Gastroesophageal sphincter (tissue), 4 donors: Measurements from ENCODE around the gene SPATC1L. TPM values are rescaled to one million over a fixed set of nuclear protein-coding genes. Genes with fewer than 3 reads are reported as not detected.

Experiments used
- ATAC-seq: fragments of 150-250 bp; one replicate; pipeline ENCODE4 v1.9.1; 2016; ENCODE audit warnings: mild to moderate bottlenecking, moderate library complexity
- H3K27ac ChIP-seq, 4 donors: fragments of 200-600 bp; sonication (generic) in 3 of 4; 1 replicate in 3 of 4; 2 replicates in 1 of 4; pipeline ENCODE4 v1.5.1; 2016 to 2019
- H3K27me3 ChIP-seq: fragments of 200-600 bp; sonication (generic); one replicate; pipeline ENCODE4 v1.5.1; 2019
- H3K36me3 ChIP-seq, 2 donors: fragments of 200-600 bp; sonication (generic); one replicate each; pipeline ENCODE4 v1.5.1; 2019; ENCODE audit warnings: control low read depth in 1 of 2
- H3K4me1 ChIP-seq, 3 donors: fragments of 200-600 bp; sonication (generic); 1 replicate in 2 of 3; 2 replicates in 1 of 3; pipeline ENCODE4 v1.5.1; 2016 to 2019; ENCODE audit warnings: control low read depth in 2 of 3
- H3K4me3 ChIP-seq, 2 donors: fragments of 200-600 bp; sonication (generic); one replicate each; pipeline ENCODE4 v1.5.1; 2019; ENCODE audit warnings: mild to moderate bottlenecking in 1 of 2, moderate library complexity in 1 of 2
- H3K9me3 ChIP-seq, 3 donors: fragments of 200-600 bp; sonication (generic); one replicate each; pipeline ENCODE4 v1.5.1; 2017 to 2019; ENCODE audit warnings: control low read depth in 2 of 3
- EP300 ChIP-seq: sonication (generic); formaldehyde crosslinking; IDR thresholded peaks from one replicate; pipeline ENCODE4 v1.6.1; 2017; ENCODE audit warnings: antibody characterized with exemption, mild to moderate bottlenecking
- POLR2A ChIP-seq, 2 donors: fragments of 450-650 bp; IDR thresholded peaks; one replicate each; pipeline ENCODE4 v1.6.1; 2017; ENCODE audit warnings: antibody characterized with exemption in 2 of 2, mild to moderate bottlenecking in 2 of 2, moderate library complexity in 1 of 2
- POLR2AphosphoS5 ChIP-seq: sonication (generic); formaldehyde crosslinking; IDR thresholded peaks from one replicate; pipeline ENCODE4 v1.6.1; 2017; ENCODE audit warnings: antibody characterized with exemption
- WGBS, 2 donors: methylation state at CpG; one replicate each; pipeline ENCODE4 v1.1.5; 2018; ENCODE audit warnings: low coverage in 1 of 2; 5-methylcytosine and 5-hydroxymethylcytosine counted together
- total RNA-seq, 4 donors: library from RNA; depleted of rRNA; stranded (reverse); fragments of >200 nt; gene quantifications; one replicate each; pipeline ENCODE4 v1.1.0, GENCODE V29; 2016
- TF ChIP-seq, protein P1 (sequence below), 4 experiments: fragments of 200-600 bp in 2 of 4; fragments of 450-650 bp in 2 of 4; sonication (generic) in 1 of 4; IDR thresholded peaks; one replicate each; pipeline ENCODE4 v1.5.1; 2017 to 2019; ENCODE audit warnings: antibody characterized with exemption in 4 of 4, mild to moderate bottlenecking in 2 of 4, moderate library complexity in 2 of 4

The SPATC1L gene
- total RNA-seq, 4 donors from 2014 or later, result 0.54 to 20.4 (median 7.9) TPM

DNA sequence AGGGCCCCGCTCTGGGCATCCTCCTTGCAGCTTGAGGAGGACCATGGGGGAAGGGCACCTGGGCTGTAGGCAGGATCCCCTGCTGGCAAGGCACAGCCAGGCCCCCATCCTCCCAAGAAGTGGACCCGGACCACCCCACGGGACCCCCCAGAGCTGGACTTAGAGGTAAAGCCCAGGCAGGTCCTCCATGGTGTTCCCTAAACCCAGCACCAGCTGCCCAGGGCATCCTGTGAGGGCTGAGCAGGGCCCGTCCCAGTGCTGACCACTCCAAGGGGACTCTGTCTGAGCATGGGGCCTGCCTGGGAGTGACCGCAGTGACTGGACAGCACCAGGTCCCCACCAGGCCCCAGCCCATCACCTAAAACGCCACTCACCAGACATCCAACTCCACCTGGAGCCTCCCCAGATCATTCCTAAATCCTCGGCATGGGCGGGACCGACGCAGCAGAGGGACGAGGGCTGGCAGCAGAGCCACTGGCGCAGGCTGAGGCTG lies 65.1 kb downstream of the SPATC1L start:
- ATAC-seq, result no peak
- H3K36me3 ChIP-seq, result peaks cover 0 to 100% of the 10 kb centered on the region in 2 donors
- WGBS, 2 donors, result 100% methylated on average over 4 of the region's 12 CpGs; no CpG with 5 or more reads in 1 of the 2 donors
- TF ChIP-seq, protein P1, sequence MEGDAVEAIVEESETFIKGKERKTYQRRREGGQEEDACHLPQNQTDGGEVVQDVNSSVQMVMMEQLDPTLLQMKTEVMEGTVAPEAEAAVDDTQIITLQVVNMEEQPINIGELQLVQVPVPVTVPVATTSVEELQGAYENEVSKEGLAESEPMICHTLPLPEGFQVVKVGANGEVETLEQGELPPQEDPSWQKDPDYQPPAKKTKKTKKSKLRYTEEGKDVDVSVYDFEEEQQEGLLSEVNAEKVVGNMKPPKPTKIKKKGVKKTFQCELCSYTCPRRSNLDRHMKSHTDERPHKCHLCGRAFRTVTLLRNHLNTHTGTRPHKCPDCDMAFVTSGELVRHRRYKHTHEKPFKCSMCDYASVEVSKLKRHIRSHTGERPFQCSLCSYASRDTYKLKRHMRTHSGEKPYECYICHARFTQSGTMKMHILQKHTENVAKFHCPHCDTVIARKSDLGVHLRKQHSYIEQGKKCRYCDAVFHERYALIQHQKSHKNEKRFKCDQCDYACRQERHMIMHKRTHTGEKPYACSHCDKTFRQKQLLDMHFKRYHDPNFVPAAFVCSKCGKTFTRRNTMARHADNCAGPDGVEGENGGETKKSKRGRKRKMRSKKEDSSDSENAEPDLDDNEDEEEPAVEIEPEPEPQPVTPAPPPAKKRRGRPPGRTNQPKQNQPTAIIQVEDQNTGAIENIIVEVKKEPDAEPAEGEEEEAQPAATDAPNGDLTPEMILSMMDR (IDR thresholded peaks at IDR 0.05), result no peak
- no peak for TF ChIP-seq POLR2AphosphoS5
- TF ChIP-seq POLR2A (IDR thresholded peaks at IDR 0.05), result no peak
- TF ChIP-seq EP300, result no peak
- peaks cover 0 to 7% (median 0%) of the 10 kb centered on the region in 3 donors for H3K9me3 ChIP-seq
- H3K4me3 ChIP-seq, result no peak overlapping the region
- H3K4me1 ChIP-seq, result no peaks in the 10 kb centered on the region
- no peaks in the 10 kb centered on the region for H3K27me3 ChIP-seq
- H3K27ac ChIP-seq, result peak overlapping the region in 3 of 4 donors; percentile 32 to 63 (median 58)

DNA sequence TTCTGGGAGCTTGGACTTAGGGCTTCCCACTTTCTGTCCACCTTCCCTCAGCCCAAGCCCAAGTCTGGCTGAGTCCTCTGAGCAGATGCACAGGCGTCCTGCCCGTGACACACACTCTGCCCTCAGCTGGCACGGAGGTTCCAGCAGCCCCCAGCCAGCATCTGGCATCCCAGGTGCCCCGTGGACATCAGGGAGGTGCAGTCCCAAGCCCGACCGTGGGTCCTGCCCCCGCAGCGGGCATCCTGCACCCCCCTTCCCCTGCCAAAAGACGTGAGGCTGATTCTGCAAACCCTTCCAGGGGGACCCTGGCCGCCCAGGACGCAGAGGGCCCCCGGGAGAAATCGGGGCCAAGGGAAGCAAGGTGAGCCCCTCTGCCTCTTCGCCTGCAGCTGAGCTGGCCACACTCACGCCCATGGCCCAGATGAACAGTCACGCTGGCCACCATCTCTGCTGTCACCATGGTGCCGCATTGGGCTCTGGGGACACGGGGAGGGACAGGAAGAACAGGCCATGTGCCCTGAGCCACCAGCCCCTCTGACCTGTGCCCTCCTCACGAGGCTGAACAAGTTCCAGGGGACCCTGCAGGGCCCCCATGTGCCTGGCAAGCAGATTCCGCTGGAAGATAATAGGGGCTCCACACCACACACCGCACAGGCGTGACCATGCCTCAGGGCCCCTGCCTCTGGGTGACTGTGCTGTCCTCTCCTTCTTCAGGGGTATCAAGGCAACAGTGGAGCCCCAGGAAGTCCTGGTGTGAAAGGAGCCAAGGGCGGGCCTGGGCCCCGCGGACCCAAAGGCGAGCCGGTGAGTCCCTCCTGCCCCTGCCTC lies 65.7 kb downstream of the SPATC1L start:
- H3K27ac ChIP-seq, result peak overlapping the region in 3 of 4 donors; percentile 47 to 63 (median 58)
- no peak for ATAC-seq
- 80% methylated on average over 3 of the region's 27 CpGs; no CpG with 5 or more reads in 1 of the 2 donors for WGBS, 2 donors
- peaks cover 0 to 7% (median 0%) of the 10 kb centered on the region in 3 donors for H3K9me3 ChIP-seq
- H3K4me3 ChIP-seq, result no peak overlapping the region
- H3K36me3 ChIP-seq, result peaks cover 0 to 100% of the 10 kb centered on the region in 2 donors
- H3K4me1 ChIP-seq, result no peaks in the 10 kb centered on the region
- H3K27me3 ChIP-seq, result no peaks in the 10 kb centered on the region
- TF ChIP-seq, protein P1 (IDR thresholded peaks at IDR 0.05), result no peak
- TF ChIP-seq EP300 (no peak), POLR2AphosphoS5 (no peak), POLR2A (IDR thresholded peaks at IDR 0.05) (no peak)

DNA sequence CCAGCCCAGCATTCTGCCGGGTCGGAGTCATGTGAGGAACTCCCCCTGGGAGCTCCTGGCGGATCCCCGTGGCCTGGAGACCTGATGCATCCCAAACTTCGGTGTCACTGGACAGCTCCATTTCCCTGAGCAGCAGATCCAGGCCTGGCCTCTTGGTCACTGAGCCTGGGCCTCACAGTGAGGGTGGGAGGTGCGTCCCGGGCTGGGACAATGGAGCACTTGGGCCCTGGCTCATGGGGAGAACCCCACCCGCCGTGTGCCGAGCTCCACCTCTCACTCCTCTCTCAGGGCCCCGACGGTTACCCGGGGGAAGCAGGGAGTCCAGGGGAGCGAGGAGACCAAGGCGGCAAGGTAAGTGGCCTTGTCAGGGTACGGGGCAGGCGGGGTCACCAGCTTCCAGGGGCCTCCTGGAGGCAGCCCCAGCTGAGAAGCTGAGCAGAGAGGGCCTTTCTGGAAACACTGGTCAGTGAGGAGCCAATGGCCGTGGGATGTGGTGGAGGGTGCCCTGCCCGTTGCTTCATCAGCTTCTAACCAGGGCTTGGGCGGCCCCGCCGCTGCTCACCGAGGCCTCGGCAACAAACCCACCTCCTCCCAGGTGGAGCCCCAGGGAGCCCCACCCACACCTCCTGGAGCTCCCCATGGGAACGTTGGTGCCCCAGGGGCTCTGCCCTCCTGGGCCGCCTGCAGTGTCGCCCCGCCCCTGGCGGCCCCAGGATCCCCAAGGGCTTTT lies 66.5 kb downstream of the SPATC1L start:
- H3K4me1 ChIP-seq, result peaks cover 0 to 4% (median 0%) of the 10 kb centered on the region in 3 donors
- no peaks in the 10 kb centered on the region for H3K27me3 ChIP-seq
- H3K27ac ChIP-seq, result peak overlapping the region in 3 of 4 donors; percentile 47 to 63 (median 58)
- peaks cover 0 to 100% of the 10 kb centered on the region in 2 donors for H3K36me3 ChIP-seq
- peaks cover 0 to 7% (median 0%) of the 10 kb centered on the region in 3 donors for H3K9me3 ChIP-seq
- no peak for ATAC-seq
- TF ChIP-seq, protein P1 (IDR thresholded peaks at IDR 0.05), result no peak
- TF ChIP-seq EP300, result no peak
- TF ChIP-seq POLR2AphosphoS5, result no peak
- no peak for TF ChIP-seq POLR2A (IDR thresholded peaks at IDR 0.05)
- H3K4me3 ChIP-seq, result no peak overlapping the region
- 85% methylated on average over 4 of the region's 29 CpGs; no CpG with 5 or more reads in 1 of the 2 donors for WGBS, 2 donors

DNA sequence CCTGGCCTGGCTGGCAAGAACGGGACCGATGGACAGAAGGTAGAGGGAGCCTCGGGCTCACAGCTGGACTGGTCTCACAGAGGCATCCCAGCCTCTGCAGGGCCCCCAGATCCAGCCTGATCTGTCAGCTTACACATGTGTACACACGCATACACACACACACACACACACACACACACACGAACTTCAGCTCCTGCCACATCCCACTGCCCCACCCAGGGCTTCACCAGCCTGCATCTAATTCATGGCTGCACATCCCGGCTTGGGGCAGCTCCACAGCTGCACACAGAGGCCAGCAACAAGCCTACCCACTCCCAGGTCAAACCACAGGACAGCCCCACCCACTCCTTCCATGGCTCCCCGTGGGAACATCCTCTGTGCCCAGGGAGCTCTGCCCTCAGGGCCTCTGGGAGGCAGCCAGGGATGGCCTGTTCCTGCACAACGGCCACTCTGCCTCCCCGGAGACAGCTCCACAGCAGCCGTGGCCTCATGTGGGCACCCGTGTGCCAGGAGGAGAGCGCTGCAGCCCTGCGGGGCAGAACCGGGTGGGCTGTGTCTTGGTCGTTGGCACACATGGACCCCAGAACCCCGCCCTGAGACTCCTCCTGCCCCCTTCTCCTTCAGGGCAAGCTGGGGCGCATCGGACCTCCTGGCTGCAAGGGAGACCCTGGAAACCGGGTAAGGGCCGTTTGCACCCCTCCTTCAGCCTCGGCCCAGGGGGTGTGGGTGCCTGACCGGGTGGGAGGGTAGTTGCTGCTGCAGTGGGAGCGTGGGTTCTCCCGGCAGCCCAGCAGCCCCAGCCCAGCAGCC lies 67.3 kb downstream of the SPATC1L start:
- TF ChIP-seq, protein P1 (IDR thresholded peaks at IDR 0.05), result no peak
- TF ChIP-seq POLR2A (IDR thresholded peaks at IDR 0.05) (no peak), EP300 (no peak), POLR2AphosphoS5 (no peak)
- Histone ChIP-seq H3K27me3 (no peaks in the 10 kb centered on the region), H3K4me3 (no peak overlapping the region), H3K36me3 (peaks cover 0 to 100% of the 10 kb centered on the region in 2 donors), H3K9me3 (peaks cover 0 to 7% (median 0%) of the 10 kb centered on the region in 3 donors), H3K4me1 (peaks cover 0 to 10% (median 0%) of the 10 kb centered on the region in 3 donors), H3K27ac (peak overlapping the region in 3 of 4 donors; percentile 54 to 63 (median 58))
- 67% methylated on average over 3 of the region's 24 CpGs; no CpG with 5 or more reads in 1 of the 2 donors for WGBS, 2 donors
- ATAC-seq, result no peak
